ELR (cell line): ENCODE data around the gene KIAA0232.
A peak's percentile ranks its signal among the peaks of the same experiment; 100 is the strongest.
"Not testable (repeated sequence)": the region's sequence is repeated elsewhere in the genome, so short reads cannot be mapped to it uniquely, and the experiment has no call there.

Experiments used
- DNase-seq: peaks from one replicate; pipeline ENCODE4 v3.0.0-alpha.2; 2015; ENCODE audit warnings: low read depth

The KIAA0232 gene

DNA sequence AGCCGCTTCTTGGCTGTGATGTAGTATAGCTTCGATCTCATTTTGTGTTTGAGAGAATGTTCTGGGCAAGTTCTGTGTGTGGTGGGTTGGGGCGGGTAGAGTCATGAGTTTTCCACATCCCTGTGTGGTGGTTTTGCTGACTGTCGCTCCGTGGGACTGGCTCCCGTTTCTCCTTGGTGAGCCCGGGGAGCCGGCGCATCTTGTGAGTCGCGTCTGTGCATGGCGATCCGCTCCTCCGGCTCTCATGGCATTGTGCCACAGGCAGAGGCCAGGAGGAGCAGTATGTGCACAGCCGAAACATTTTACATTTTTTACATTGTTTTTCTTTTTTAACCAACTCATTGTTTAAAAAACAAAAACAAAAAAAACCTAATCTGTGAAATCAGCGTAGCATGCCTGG, 99.4 kb downstream of the KIAA0232 start:
- DNase-seq, result no peak

DNA sequence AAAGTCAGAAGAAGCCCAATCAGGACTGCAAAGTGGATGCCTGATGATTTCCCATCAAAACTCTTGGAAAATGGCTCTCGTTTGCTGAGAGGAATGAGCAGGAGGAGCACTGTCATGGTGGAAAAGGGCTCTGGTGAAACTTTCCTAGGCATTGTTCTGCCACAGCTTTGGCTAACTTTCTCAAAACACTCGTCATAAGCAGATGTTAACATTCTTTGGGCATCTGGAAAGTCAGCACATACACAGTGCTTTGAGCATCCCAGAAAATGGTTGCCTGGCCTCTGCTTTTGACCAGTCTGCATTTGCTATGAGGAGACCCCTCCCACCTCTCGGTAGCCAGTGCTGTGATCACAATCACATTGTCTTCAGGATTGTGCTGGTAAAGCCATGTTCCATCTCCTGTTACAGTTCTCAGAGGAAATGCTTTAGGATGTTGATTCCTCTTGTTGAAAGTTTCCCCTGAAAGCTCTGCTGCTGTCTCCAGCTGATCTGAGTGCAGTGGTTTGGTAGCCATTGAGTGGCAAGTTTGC, 101.9 kb downstream of the KIAA0232 start:
- no peak for DNase-seq

- no peak for DNase-seq
These were observed 103.5 kb downstream of the KIAA0232 start for GRCh38 chr4:6885953-6886557.

GRCh38 chr4:6886886-6887285, 104.4 kb downstream of the KIAA0232 start:
- no peak for DNase-seq

GRCh38 chr4:6887591-6888371, 105.3 kb downstream of the KIAA0232 start:
- no peak for DNase-seq

DNA sequence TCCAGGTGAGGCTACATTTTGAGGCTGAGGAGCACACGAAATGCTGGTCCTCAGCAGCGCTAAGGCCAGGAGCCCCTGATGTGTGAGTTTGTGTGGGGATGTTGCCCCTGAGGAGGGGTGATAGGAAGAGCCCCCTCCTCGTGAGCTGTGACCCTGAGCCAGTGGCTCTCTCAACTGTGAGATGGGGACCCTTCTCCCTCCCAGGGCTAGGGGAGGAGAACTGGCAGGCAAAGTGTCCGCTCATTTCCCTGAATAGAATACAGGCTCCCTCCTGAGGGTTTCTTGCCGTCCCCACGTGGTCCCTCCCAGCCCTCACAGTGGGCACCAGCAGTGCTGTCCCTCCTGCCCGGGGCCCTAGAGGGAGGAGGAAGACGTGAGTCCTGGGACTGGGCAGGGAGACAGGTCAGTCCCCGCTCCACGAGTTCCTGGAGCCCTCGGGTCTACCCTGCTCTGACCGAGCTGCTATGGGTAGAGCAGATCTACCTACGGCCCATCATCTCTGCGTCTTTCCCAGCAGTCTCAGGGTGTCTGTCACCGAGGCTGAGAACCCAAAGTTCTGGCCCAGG, 106.1 kb downstream of the KIAA0232 start:
- DNase-seq, result no peak

- DNase-seq, result no peak
These were observed 106.7 kb downstream of the KIAA0232 start for GRCh38 chr4:6889101-6889735.

DNA sequence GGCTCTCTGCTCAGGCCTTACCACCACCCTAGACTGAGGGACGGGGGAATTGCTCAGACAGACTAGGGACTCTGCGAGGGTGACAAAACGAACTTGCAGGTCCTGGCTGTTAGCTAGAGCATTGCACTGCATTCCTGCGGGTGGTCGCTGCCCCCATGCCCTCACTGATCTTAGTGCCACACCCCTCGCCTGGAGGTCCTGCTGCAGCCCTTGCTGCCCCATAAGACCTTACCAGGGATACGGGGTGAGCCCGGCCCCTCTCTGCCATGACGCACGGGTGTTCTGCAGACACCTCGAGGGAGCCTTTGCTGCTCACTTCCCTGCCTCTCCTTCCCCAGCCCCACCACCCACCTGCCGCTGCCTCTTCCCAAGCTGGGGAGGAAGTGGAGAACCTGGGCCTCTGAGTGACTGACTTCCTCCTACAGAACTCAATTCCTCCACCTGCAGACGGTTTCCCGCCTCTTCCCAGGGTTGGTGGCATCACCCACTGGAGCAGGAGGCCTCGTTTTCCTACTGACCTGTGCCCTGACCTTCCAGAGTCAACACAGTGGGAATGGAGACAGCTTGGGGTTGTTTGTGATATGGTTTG, 107.3 kb downstream of the KIAA0232 start:
- no peak for DNase-seq

DNA sequence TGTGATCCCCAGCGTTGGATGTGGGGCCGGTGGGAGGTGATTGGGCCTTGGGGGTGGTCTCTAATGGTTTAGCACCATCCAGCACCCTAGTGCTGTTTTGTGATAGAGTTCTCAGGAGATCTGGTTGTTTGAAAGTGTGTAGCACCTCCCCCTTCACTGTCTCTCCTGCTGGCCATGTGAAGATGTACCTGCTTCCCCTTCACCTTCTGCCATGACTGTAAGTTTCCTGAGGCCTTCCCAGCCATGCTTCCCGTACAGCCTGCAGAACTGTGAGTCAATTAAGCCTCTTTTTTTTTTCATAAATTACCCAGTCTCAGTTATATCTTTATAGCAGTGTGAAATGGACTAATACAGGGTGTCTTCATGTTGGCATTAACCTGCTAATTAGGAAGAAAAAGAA, 107.8 kb downstream of the KIAA0232 start:
- DNase-seq, result no peak

DNA sequence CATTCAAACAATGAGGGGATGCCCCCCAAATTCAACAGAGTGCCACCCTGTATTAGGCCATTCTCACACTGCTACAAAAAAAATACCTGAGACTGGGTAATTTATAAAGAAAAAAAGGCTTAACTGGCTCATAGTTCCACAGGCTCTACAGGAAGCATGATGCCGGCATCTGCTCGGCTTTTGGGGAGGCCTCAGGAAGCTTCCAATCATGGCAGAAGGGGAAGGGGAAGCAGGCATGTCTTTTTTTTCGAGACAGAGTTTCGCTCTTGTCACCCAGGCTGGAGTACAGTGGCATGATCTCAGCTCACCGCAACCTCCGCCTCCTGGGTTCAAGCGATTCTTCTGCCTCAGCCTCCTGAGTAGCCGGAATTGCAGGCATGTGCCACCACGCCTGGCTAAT, 108.4 kb downstream of the KIAA0232 start:
- not testable (repeated sequence) for DNase-seq

- DNase-seq, result no peak
These were observed 109.1 kb downstream of the KIAA0232 start for GRCh38 chr4:6891436-6892170.

- DNase-seq, result peak; percentile 57
These were observed 109.8 kb downstream of the KIAA0232 start for GRCh38 chr4:6892190-6892908.

DNA sequence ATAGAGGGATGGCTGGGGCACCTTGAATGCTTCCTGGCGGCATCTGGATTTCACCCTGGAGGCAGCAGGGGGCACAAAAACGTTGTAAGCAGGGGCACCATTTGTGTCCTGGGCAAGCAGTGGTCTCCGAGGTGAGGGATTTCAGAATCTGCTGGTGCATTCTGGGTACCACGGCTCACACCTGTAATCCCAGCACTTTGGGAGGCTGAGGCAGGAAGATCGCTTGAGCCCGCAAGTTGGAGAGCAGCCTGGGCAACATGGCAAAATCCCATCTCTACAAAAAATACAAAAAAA, 110.3 kb downstream of the KIAA0232 start:
- no peak for DNase-seq

DNA sequence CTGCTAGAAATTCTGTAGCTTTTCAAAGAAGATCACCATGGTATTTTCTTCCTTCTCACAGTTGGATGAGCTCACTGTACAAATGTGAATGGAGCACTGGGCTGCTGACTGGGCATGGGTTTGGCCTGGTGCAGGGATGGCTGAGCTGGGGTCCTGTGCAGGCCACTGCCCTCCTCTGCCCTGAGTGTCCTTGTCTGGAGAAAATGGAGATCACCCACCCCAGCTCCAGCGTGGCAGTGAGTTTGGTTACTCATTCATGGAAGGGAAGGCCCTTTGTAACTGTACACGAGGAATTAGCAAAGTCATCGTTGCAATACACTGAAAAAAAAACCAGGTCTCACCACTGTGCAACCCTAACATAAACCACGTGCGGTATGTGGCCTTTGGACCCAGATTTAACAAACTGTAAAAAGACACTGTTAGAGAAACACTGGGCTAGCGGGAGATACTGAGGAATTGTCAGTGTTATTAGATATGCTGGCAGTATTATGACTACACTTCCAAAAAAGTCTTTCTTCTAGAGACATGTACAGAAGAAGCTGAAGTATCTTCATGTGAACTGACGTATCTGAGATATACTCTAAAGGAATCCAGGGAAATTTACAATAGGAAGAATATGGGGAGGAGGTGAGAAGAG, 111.0 kb downstream of the KIAA0232 start:
- no peak for DNase-seq

DNA sequence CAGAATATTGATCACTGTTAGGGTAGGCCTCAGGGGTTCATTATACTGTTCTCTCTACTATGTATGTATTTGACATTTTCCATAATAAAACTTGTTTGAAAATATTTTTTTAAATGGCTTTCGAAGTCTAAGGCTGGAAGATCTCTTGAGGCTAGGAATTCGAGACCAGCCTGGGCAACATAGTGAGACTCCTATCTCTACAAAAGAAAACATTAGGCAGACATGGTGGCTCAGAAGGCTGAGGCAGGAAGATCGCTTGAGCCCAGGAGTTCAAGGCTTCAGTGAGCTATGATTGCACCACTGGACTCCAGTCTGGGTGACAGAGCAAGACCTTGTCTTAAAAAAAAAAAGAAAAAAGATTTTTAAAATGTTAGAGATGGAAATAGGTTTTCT, 111.6 kb downstream of the KIAA0232 start:
- DNase-seq, result no peak

DNA sequence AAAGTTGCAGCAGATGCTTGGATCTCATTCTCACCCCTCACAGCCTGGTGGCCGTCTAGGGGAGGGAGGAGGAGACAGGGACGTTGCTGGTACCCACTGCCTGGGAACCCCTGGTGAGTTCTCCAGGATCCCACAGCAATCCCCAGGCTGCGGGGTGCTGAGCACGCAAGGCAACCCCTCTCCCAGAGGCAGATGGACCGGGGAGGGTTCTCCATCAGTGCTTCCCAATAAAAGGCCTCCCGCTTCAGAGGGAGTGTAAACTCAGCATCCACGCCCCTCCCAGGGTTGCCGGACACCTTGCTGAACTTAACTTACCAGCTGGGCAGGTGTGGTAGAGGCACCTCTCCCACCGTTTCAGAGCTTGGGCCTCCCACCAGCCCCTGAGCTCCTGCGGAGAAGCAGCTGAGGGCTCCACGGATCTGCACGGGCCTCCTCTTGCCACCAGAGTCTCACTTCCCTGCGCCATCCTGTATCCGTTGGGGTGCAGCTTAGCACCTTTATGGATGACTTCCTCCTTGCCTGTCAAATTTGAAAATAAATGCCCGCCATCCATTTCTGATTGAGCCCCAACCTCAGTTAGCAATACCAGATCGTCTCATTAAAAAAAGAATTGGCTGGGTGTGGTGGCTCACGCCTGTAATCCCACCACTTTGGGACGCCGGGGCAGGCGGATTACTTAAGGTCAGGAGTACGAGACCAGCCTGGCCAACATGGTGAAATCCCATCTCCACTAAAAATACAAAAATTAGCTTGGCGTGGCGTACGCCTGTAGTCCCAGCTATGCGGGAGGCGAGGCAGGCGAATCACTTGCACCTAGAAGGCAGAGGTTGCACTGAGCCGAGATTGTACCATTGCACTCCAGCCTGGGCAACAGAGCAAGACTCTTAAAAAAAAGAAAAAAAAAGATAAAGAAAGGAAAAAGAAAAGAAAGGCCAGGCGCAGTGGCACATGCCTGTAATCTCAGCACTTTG, 112.3 kb downstream of the KIAA0232 start:
- no peak for DNase-seq

GRCh38 chr4:6896035-6896434, 113.5 kb downstream of the KIAA0232 start:
- no peak for DNase-seq

DNA sequence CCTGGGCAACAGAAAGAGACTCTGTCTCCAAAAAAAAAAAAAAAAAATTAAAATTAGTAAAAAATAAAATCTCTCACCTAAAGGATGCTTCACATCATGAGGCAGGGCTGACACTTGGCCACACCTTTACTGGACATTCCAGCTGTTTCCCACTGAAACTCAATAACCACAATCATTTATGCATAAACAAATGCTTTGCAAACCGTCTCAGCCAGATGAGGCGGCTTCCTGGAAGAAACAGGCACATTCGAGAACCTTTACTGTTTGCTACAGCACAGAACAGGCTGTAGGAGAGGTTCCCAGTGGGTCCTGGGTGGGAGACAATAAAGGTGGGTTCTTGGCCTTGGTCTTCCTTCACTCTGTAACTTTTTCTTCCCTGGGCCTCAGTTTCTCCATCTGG, 116.2 kb downstream of the KIAA0232 start:
- no peak for DNase-seq

- DNase-seq, result no peak
These were observed 117.8 kb downstream of the KIAA0232 start for GRCh38 chr4:6900181-6900812.
